ENCODE measurements around the gene CD151.

DNA sequence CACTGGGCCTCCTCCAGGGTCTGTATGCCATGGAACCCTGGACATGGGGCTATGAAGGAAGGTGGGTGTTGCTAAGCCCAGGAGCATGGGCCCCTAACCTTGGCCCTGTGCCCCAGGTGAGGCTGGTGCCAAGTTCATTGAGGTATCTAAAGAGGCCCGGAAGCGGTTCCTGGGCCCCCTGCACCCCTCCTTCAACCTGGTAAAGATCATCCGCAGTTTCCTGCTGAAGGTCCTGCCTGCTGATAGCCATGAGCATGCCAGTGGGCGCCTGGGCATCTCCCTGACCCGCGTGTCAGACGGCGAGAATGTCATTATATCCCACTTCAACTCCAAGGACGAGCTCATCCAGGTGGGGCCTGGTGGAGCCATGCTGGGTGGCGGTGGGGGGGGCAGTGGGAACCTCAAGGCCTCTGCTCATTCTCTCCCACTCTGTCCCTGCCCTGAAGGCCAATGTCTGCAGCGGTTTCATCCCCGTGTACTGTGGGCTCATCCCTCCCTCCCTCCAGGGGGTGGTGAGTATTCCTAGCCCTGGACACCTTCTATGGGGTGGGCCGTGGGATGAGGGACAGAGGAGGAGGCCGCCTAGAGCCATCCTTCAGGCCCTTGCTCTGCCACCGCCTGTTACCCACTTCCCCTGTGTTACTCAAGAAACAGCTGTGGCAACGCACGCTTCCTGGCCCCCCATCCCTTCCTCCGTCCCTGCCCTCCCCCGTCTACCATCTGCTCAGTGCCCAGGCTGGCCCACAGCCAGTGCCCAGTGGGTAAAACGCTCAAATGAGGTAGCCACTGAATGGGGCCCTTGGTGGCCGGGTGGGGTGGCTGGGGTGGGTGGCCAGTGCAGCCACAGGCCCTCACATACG is 11.0 kb upstream of the CD151 start:
- TF ChIP-seq CTCF (IDR thresholded peaks at IDR 0.05 in 2 of 3, conservative IDR thresholded peaks at IDR 0.05 in 1 of 3; ENCODE audit: borderline replicate concordance in 1 of 3, insufficient read depth in 1 of 3, low read depth in 2 of 3, low read length in 2 of 3) (no peak), CEBPB (IDR thresholded peaks at IDR 0.05; ENCODE audit: low read depth) (no peak), MAX (IDR thresholded peaks at IDR 0.05) (no peak), CBX3 (IDR thresholded peaks at IDR 0.05; ENCODE audit: low read depth) (no peak), POLR2A (IDR thresholded peaks at IDR 0.05; ENCODE audit: borderline replicate concordance, extremely low read depth, insufficient read depth, insufficient read length) (no peak)
